ENCODE data around the gene CEP128. TPM values are rescaled to one million over a fixed set of nuclear protein-coding genes. Genes with fewer than 3 reads are reported as not detected.

Gene CEP128
- total RNA-seq, 1 donor from 2014 or later = 6.1 TPM

GRCh38 chr14:80523518-80524117 lies 417.9 kb downstream of the CEP128 start:
- Histone ChIP-seq H3K9me3 (no peaks in the 10 kb centered on the region), H3K36me3 (no peaks in the 10 kb centered on the region), H3K4me3 (no peak overlapping the region), H3K27me3 (no peaks in the 10 kb centered on the region), H3K27ac (no peak overlapping the region), H3K4me1 (no peaks in the 10 kb centered on the region)
- TF ChIP-seq, protein P1, sequence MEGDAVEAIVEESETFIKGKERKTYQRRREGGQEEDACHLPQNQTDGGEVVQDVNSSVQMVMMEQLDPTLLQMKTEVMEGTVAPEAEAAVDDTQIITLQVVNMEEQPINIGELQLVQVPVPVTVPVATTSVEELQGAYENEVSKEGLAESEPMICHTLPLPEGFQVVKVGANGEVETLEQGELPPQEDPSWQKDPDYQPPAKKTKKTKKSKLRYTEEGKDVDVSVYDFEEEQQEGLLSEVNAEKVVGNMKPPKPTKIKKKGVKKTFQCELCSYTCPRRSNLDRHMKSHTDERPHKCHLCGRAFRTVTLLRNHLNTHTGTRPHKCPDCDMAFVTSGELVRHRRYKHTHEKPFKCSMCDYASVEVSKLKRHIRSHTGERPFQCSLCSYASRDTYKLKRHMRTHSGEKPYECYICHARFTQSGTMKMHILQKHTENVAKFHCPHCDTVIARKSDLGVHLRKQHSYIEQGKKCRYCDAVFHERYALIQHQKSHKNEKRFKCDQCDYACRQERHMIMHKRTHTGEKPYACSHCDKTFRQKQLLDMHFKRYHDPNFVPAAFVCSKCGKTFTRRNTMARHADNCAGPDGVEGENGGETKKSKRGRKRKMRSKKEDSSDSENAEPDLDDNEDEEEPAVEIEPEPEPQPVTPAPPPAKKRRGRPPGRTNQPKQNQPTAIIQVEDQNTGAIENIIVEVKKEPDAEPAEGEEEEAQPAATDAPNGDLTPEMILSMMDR (IDR thresholded peaks at IDR 0.05) = no peak
- ATAC-seq (no peak), DNase-seq (no peak)
- intact Hi-C loops (cut with DNase I) = no loop called here

- H3K4me3 ChIP-seq = no peak overlapping the region
- H3K36me3 ChIP-seq = no peaks in the 10 kb centered on the region
- no peak for ATAC-seq
- H3K9me3 ChIP-seq = no peaks in the 10 kb centered on the region
- intact Hi-C loops (cut with DNase I) = no loop called here
- no peak for DNase-seq
- H3K27me3 ChIP-seq = no peaks in the 10 kb centered on the region
- H3K4me1 ChIP-seq = no peaks in the 10 kb centered on the region
- no peak overlapping the region for H3K27ac ChIP-seq
- TF ChIP-seq, protein P1 (IDR thresholded peaks at IDR 0.05) = no peak
Measured at GRCh38 chr14:80522936-80523335, 418.6 kb downstream of the CEP128 start.

DNA sequence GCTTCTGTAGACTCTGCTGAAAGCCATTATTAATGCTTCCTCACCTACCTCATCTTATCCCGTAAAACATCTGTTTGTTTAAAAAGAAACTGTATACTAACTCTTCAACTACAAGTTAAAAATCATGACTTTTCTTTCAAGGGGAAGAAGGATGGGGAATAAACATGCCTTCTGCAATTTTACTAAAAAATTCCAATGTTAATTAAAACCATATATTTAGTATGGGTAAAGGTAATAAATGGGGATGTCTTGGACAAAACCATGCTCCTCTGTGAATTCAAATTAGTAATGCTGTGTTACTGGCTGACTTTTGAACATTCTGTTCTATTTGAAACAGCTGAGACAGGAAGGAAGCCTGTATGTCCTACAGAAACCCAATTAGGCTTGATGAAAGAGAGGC lies 419.1 kb downstream of the CEP128 start:
- no peaks in the 10 kb centered on the region for H3K9me3 ChIP-seq
- H3K27me3 ChIP-seq = no peaks in the 10 kb centered on the region
- DNase-seq (no peak), ATAC-seq (no peak)
- intact Hi-C loops (cut with DNase I) = no loop called here
- H3K27ac ChIP-seq = no peak overlapping the region
- H3K36me3 ChIP-seq = no peaks in the 10 kb centered on the region
- H3K4me3 ChIP-seq = no peak overlapping the region
- H3K4me1 ChIP-seq = no peaks in the 10 kb centered on the region
- TF ChIP-seq, protein P1 (IDR thresholded peaks at IDR 0.05) = no peak

- Histone ChIP-seq H3K36me3 (no peaks in the 10 kb centered on the region), H3K27ac (no peak overlapping the region), H3K9me3 (no peaks in the 10 kb centered on the region), H3K4me3 (no peak overlapping the region), H3K27me3 (no peaks in the 10 kb centered on the region), H3K4me1 (no peaks in the 10 kb centered on the region)
- DNase-seq = no peak
- TF ChIP-seq, protein P1 (IDR thresholded peaks at IDR 0.05) = no peak
- intact Hi-C loops (cut with DNase I) = no loop called here
- ATAC-seq = no peak
Measured at GRCh38 chr14:80521456-80521855, 420.1 kb downstream of the CEP128 start.

GRCh38 chr14:80519002-80519401 lies 422.5 kb downstream of the CEP128 start:
- intact Hi-C loops (cut with DNase I) = no loop called here
- ATAC-seq (no peak), DNase-seq (no peak)
- Histone ChIP-seq H3K27ac (no peak overlapping the region), H3K4me3 (no peak overlapping the region), H3K4me1 (no peaks in the 10 kb centered on the region), H3K36me3 (no peaks in the 10 kb centered on the region), H3K9me3 (no peaks in the 10 kb centered on the region), H3K27me3 (no peaks in the 10 kb centered on the region)
- TF ChIP-seq, protein P1 (IDR thresholded peaks at IDR 0.05) = no peak

- ATAC-seq (no peak), DNase-seq (no peak)
- intact Hi-C loops (cut with DNase I) = no loop called here
- H3K27me3 ChIP-seq = no peaks in the 10 kb centered on the region
- H3K9me3 ChIP-seq = no peaks in the 10 kb centered on the region
- TF ChIP-seq, protein P1 (IDR thresholded peaks at IDR 0.05) = no peak
- no peak overlapping the region for H3K27ac ChIP-seq
- no peak overlapping the region for H3K4me3 ChIP-seq
- no peaks in the 10 kb centered on the region for H3K4me1 ChIP-seq
- no peaks in the 10 kb centered on the region for H3K36me3 ChIP-seq
Measured at GRCh38 chr14:80518173-80518572, 423.4 kb downstream of the CEP128 start.

Data from upper lobe of right lung (tissue), 1 donor.